Progenitor cell of endocrine pancreas (in vitro differentiated cells): ENCODE measurements around the gene SCIMP. TPM values are rescaled to one million over a fixed set of nuclear protein-coding genes. Genes with fewer than 3 reads are reported as not detected.

Experiments used
- DNase-seq: peaks from one replicate; pipeline ENCODE4 v3.0.0; 2021; ENCODE audit warnings: low spot score; ENCODE audit not compliant: unreplicated experiment
- H3K27ac Mint-ChIP-seq: 2 replicates; pipeline ENCODE4 v1.8.0; 2021; ENCODE audit warnings: mild to moderate bottlenecking, moderate library complexity, mixed read lengths
- H3K27me3 Mint-ChIP-seq: 2 replicates; pipeline ENCODE4 v1.8.0; 2021; ENCODE audit warnings: mixed read lengths
- H3K36me3 Mint-ChIP-seq: 2 replicates; pipeline ENCODE4 v1.8.0; 2022; ENCODE audit warnings: mixed read lengths; ENCODE audit not compliant: insufficient read depth
- H3K4me1 Mint-ChIP-seq: 2 replicates; pipeline ENCODE4 v1.8.0; 2021; ENCODE audit warnings: low read depth, mixed read lengths
- H3K4me3 Mint-ChIP-seq: 2 replicates; pipeline ENCODE4 v1.8.0; 2021; ENCODE audit warnings: low read depth, mild to moderate bottlenecking, moderate library complexity, mixed read lengths
- H3K9me3 Mint-ChIP-seq: 2 replicates; pipeline ENCODE4 v1.8.0; 2021; ENCODE audit warnings: low read depth, mixed read lengths
- total RNA-seq: library from RNA; stranded (reverse); gene quantifications from 2 replicates; pipeline ENCODE4 v1.2.1, GENCODE V29; 2021
- TF ChIP-seq, protein P1 (sequence below): fragments of 200-600 bp; sonication (generic); IDR thresholded peaks from one replicate; pipeline ENCODE4 v1.5.0; 2021; ENCODE audit warnings: antibody characterized with exemption, mild to moderate bottlenecking; ENCODE audit not compliant: unreplicated experiment

The SCIMP gene
- total RNA-seq, 1 donor from 2014 or later, result not detected

DNA sequence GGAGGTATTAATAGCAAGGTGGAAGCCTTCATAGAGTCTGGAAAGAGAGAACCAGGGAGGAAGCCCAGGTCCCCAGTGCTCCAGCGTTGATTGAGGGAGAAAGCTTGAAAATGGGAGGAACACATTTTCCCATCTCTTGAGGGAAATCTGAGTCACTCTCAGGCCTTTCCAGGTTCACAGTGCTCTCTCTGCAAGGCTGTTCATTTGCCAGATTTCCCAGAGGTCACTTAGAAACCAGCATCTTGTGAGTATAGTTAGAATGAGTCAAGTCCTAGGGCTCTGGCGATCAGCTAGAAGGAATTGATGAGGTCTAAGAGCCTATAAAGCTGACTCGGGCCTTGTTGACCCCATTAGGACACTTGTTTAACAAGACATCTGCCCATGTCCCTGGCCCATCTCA is 25.3 kb downstream of the SCIMP start:
- H3K4me3 Mint-ChIP-seq, result no peak overlapping the region
- no peaks in the 10 kb centered on the region for H3K4me1 Mint-ChIP-seq
- no peaks in the 10 kb centered on the region for H3K36me3 Mint-ChIP-seq
- no peak for DNase-seq
- H3K9me3 Mint-ChIP-seq, result no peaks in the 10 kb centered on the region
- no peak overlapping the region for H3K27ac Mint-ChIP-seq
- TF ChIP-seq, protein P1, sequence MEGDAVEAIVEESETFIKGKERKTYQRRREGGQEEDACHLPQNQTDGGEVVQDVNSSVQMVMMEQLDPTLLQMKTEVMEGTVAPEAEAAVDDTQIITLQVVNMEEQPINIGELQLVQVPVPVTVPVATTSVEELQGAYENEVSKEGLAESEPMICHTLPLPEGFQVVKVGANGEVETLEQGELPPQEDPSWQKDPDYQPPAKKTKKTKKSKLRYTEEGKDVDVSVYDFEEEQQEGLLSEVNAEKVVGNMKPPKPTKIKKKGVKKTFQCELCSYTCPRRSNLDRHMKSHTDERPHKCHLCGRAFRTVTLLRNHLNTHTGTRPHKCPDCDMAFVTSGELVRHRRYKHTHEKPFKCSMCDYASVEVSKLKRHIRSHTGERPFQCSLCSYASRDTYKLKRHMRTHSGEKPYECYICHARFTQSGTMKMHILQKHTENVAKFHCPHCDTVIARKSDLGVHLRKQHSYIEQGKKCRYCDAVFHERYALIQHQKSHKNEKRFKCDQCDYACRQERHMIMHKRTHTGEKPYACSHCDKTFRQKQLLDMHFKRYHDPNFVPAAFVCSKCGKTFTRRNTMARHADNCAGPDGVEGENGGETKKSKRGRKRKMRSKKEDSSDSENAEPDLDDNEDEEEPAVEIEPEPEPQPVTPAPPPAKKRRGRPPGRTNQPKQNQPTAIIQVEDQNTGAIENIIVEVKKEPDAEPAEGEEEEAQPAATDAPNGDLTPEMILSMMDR, result no peak
- no peaks in the 10 kb centered on the region for H3K27me3 Mint-ChIP-seq

GRCh38 chr17:5203908-5204294 is 30.8 kb downstream of the SCIMP start:
- Mint-ChIP-seq H3K4me1 (no peaks in the 10 kb centered on the region), H3K27me3 (no peaks in the 10 kb centered on the region), H3K4me3 (no peak overlapping the region), H3K27ac (no peak overlapping the region), H3K36me3 (peaks cover 5% of the 10 kb centered on the region), H3K9me3 (no peaks in the 10 kb centered on the region)
- TF ChIP-seq, protein P1, result no peak
- DNase-seq, result no peak

- TF ChIP-seq, protein P1, result no peak
- H3K27me3 Mint-ChIP-seq, result no peaks in the 10 kb centered on the region
- no peak for DNase-seq
- no peaks in the 10 kb centered on the region for H3K9me3 Mint-ChIP-seq
- H3K27ac Mint-ChIP-seq, result no peak overlapping the region
- H3K36me3 Mint-ChIP-seq, result peaks cover 5% of the 10 kb centered on the region
- H3K4me1 Mint-ChIP-seq, result no peaks in the 10 kb centered on the region
- H3K4me3 Mint-ChIP-seq, result no peak overlapping the region
These were observed 31.3 kb downstream of the SCIMP start for GRCh38 chr17:5203178-5203907.

GRCh38 chr17:5201011-5201410 is 33.6 kb downstream of the SCIMP start:
- no peaks in the 10 kb centered on the region for H3K27me3 Mint-ChIP-seq
- no peaks in the 10 kb centered on the region for H3K4me1 Mint-ChIP-seq

DNA sequence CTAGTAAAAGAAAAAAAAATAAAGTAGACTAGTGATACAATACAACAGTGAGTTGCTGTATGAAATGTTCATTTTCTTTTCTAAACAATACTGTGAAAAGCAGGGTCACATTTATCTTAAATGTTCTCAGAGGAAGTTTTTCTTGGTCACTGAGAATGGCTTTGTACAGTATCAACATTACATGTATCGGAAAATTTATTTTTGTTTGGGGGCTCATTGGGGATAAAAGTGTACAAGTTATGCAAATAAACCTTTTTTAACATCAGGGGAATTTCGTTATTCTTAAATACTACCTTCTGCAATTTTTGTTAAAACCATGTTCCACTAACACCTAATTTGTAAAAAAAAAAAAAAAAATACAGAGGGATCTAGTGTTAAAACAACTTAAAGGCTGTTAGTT is 34.3 kb downstream of the SCIMP start:
- Mint-ChIP-seq H3K4me3 (no peak overlapping the region), H3K27ac (no peak overlapping the region)
- TF ChIP-seq, protein P1, result no peak

More at GRCh38 chr17:5201011-5201410, 33.6 kb downstream of the SCIMP start:
- Mint-ChIP-seq H3K36me3 (peaks cover 5% of the 10 kb centered on the region), H3K4me3 (no peak overlapping the region), H3K9me3 (no peaks in the 10 kb centered on the region), H3K27ac (no peak overlapping the region)
- DNase-seq, result no peak
- TF ChIP-seq, protein P1, result no peak

More for the DNA sequence above, 34.3 kb downstream of the SCIMP start:
- no peaks in the 10 kb centered on the region for H3K9me3 Mint-ChIP-seq
- no peaks in the 10 kb centered on the region for H3K4me1 Mint-ChIP-seq
- H3K27me3 Mint-ChIP-seq, result no peaks in the 10 kb centered on the region
- DNase-seq, result no peak
- peaks cover 5% of the 10 kb centered on the region for H3K36me3 Mint-ChIP-seq
